H9 (cell line): ENCODE data around the gene MLKL. TPM values are rescaled to one million over a fixed set of nuclear protein-coding genes. Genes with fewer than 3 reads are reported as not detected.

Experiments used
- DNase-seq: peaks from one replicate; pipeline ENCODE4 v3.0.0-alpha.2; 2017
- H2AFZ ChIP-seq: one replicate; pipeline ENCODE4 v1.6.1; 2013; ENCODE audit warnings: mild to moderate bottlenecking, low read length, control low read depth, moderate library complexity
- H2AK5ac ChIP-seq: 2 replicates; pipeline ENCODE4 v1.6.1; 2013; ENCODE audit warnings: low read length, control low read depth, mixed read lengths; ENCODE audit not compliant: insufficient read length
- H2BK120ac ChIP-seq: one replicate; pipeline ENCODE4 v1.6.1; 2013; ENCODE audit warnings: low read depth, mild to moderate bottlenecking, low read length, control low read depth, inconsistent platforms; ENCODE audit not compliant: poor library complexity, severe bottlenecking
- H2BK12ac ChIP-seq: 2 replicates; pipeline ENCODE4 v1.6.1; 2013; ENCODE audit warnings: low read length, control low read depth, mixed read lengths, low read depth; ENCODE audit not compliant: insufficient read length
- H2BK15ac ChIP-seq: 2 replicates; pipeline ENCODE4 v1.6.1; 2013; ENCODE audit warnings: low read depth, low read length, control low read depth
- H2BK20ac ChIP-seq: one replicate; pipeline ENCODE4 v1.6.1; 2013; ENCODE audit warnings: low read depth, mild to moderate bottlenecking, low read length, control low read depth, inconsistent platforms; ENCODE audit not compliant: poor library complexity, severe bottlenecking
- H2BK5ac ChIP-seq: 2 replicates; pipeline ENCODE4 v1.6.1; 2013; ENCODE audit warnings: low read length, control low read depth, mixed read lengths; ENCODE audit not compliant: insufficient read length
- H3K14ac ChIP-seq: 2 replicates; pipeline ENCODE4 v1.6.1; 2013; ENCODE audit warnings: low read length, control low read depth; ENCODE audit not compliant: insufficient read depth
- H3K18ac ChIP-seq: 2 replicates; pipeline ENCODE4 v1.6.1; 2013; ENCODE audit warnings: low read depth, mild to moderate bottlenecking, mixed read lengths, low read length, control low read depth; ENCODE audit not compliant: insufficient read length
- H3K23ac ChIP-seq: 2 replicates; pipeline ENCODE4 v1.6.1; 2013; ENCODE audit warnings: low read length, control low read depth, mixed read lengths, low read depth; ENCODE audit not compliant: insufficient read length
- H3K23me2 ChIP-seq: 2 replicates; pipeline ENCODE4 v1.6.1; 2013; ENCODE audit warnings: low read depth, mild to moderate bottlenecking, mixed read lengths, low read length, control low read depth; ENCODE audit not compliant: insufficient read length, poor library complexity, severe bottlenecking
- H3K27ac ChIP-seq: 2 replicates; pipeline ENCODE4 v1.5.1; 2013; ENCODE audit warnings: low read length, control low read depth, mixed read lengths, low read depth; ENCODE audit not compliant: insufficient read length
- H3K27me3 ChIP-seq: 2 replicates; pipeline ENCODE4 v1.6.1; 2013; ENCODE audit warnings: low read length, control low read depth, inconsistent platforms; ENCODE audit not compliant: insufficient read depth
- H3K4ac ChIP-seq: 2 replicates; pipeline ENCODE4 v1.6.1; 2013; ENCODE audit warnings: low read depth, mild to moderate bottlenecking, control low read depth, inconsistent platforms, low read length, moderate library complexity
- H3K4me1 ChIP-seq: 2 replicates; pipeline ENCODE4 v1.6.1; 2013; ENCODE audit warnings: low read length, control low read depth, inconsistent platforms; ENCODE audit not compliant: insufficient read depth
- H3K4me2 ChIP-seq: 2 replicates; pipeline ENCODE4 v1.6.1; 2013; ENCODE audit warnings: low read length, control low read depth, mixed read lengths; ENCODE audit not compliant: insufficient read length, insufficient read depth
- H3K56ac ChIP-seq: 2 replicates; pipeline ENCODE4 v1.6.1; 2013; ENCODE audit warnings: low read depth, mild to moderate bottlenecking, mixed read lengths, low read length, control low read depth; ENCODE audit not compliant: insufficient read length
- H3K79me1 ChIP-seq: 2 replicates; pipeline ENCODE4 v1.6.1; 2013; ENCODE audit warnings: low read depth, mild to moderate bottlenecking, moderate library complexity, low read length, control low read depth, inconsistent platforms; ENCODE audit not compliant: insufficient read depth, poor library complexity, severe bottlenecking
- H3K79me2 ChIP-seq: 2 replicates; pipeline ENCODE4 v1.6.1; 2013; ENCODE audit warnings: low read length, control low read depth, inconsistent platforms; ENCODE audit not compliant: insufficient read depth
- H3K9ac ChIP-seq: 2 replicates; pipeline ENCODE4 v1.6.1; 2013; ENCODE audit warnings: low read length, control low read depth, mixed read lengths; ENCODE audit not compliant: insufficient read length; ENCODE audit errors: extremely low read depth
- H3K9me3 ChIP-seq: one replicate; pipeline ENCODE4 v1.6.1; 2013; ENCODE audit warnings: low read depth, low read length, inconsistent platforms; ENCODE audit not compliant: control insufficient read depth
- H3T11ph ChIP-seq: one replicate; pipeline ENCODE4 v1.6.1; 2013; ENCODE audit warnings: mild to moderate bottlenecking, low read length, control low read depth, inconsistent platforms
- H4K20me1 ChIP-seq: one replicate; pipeline ENCODE4 v1.6.1; 2013; ENCODE audit not compliant: control insufficient read depth, insufficient read length, insufficient read depth
- H4K5ac ChIP-seq: 2 replicates; pipeline ENCODE4 v1.6.1; 2013; ENCODE audit warnings: low read depth, mild to moderate bottlenecking, mixed read lengths, low read length, control low read depth; ENCODE audit not compliant: insufficient read length
- H4K8ac ChIP-seq: replicated peaks from 2 replicates; pipeline ENCODE4 v1.6.1; 2013; ENCODE audit warnings: low read length, control low read depth, mixed read lengths, low read depth; ENCODE audit not compliant: insufficient read length
- H4K91ac ChIP-seq: 2 replicates; pipeline ENCODE4 v1.6.1; 2013; ENCODE audit warnings: low read depth, mild to moderate bottlenecking, moderate library complexity, mixed read lengths, low read length, control low read depth; ENCODE audit not compliant: insufficient read length
- H3K27ac Mint-ChIP-seq, 3 experiments: 2 replicates in 2 of 3; 3 replicates in 1 of 3; pipeline ENCODE4 v1.8.0; 2020 to 2021; ENCODE audit warnings: mixed read lengths in 3 of 3, mild to moderate bottlenecking in 1 of 3, moderate library complexity in 1 of 3
- H3K27me3 Mint-ChIP-seq: 2 replicates; pipeline ENCODE4 v1.8.0; 2021; ENCODE audit warnings: low read depth, mild to moderate bottlenecking, moderate library complexity, mixed read lengths
- H3K36me3 Mint-ChIP-seq, 3 experiments: 2 replicates in 2 of 3; 3 replicates in 1 of 3; pipeline ENCODE4 v1.8.0; 2020 to 2021; ENCODE audit warnings: low read depth in 3 of 3, mixed read lengths in 3 of 3; ENCODE audit not compliant: insufficient read depth in 1 of 3
- H3K4me1 Mint-ChIP-seq, 2 experiments: 2 replicates each; pipeline ENCODE4 v1.8.0; 2020; ENCODE audit warnings: mixed read lengths in 2 of 2
- H3K4me3 Mint-ChIP-seq, 2 experiments: 2 replicates in 1 of 2; 3 replicates in 1 of 2; pipeline ENCODE4 v1.8.0; 2020 to 2021; ENCODE audit warnings: mild to moderate bottlenecking in 2 of 2, mixed read lengths in 2 of 2, moderate library complexity in 1 of 2
- H3K9me3 Mint-ChIP-seq, 2 experiments: 2 replicates in 1 of 2; 3 replicates in 1 of 2; pipeline ENCODE4 v1.8.0; 2020; ENCODE audit warnings: mild to moderate bottlenecking in 2 of 2, mixed read lengths in 2 of 2, moderate library complexity in 1 of 2
- WGBS: extraction: QIAGEN DNeasy Blood & Tissue Kit; methylation state at CpG from one replicate; pipeline ENCODE4 v1.1.7; 2013; ENCODE audit warnings: missing lambda C conversion rate, low lambda C conversion rate, mixed read lengths; ENCODE audit not compliant: insufficient read length; ENCODE audit errors: extremely low coverage; 5-methylcytosine and 5-hydroxymethylcytosine counted together
- total RNA-seq: library from RNA; stranded (reverse); gene quantifications from 2 replicates; pipeline ENCODE4 v1.2.1, GENCODE V29; 2021
- TF ChIP-seq, protein P1 (sequence below): fragments of 200-600 bp; sonication (generic); conservative IDR thresholded peaks from 3 replicates; pipeline ENCODE4 v1.8.0; 2021; ENCODE audit warnings: antibody characterized with exemption, mild to moderate bottlenecking

The MLKL gene
- total RNA-seq, 1 experiment from 2014 or later, result 0.37 TPM

DNA sequence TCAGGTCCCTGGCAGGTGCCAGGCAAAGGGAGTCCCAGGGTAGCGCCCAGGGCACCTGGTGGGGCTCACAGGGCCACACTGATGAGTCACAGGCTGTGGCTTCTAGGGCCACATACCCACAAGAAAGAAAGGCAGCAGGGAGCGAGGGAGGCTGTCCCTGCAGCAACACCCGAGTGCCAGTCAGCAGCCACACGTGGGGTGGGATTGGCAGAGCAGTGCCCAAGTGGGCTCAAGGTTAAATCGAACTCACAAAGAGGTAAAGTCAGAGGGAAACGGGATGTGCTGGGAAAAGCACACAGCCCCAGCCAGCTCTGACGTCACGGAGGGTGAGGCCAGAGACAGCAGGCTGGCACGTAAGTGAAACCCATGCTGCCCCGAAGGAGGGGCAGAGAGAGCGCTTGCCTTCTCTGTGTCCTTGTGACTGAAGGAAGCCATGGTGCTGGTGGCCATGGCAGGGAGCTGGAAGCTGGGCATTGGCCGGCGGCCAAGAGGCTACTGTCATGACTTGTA is 40.2 kb upstream of the MLKL start:
- H3K9me3 Mint-ChIP-seq, result no peaks in the 10 kb centered on the region; a peak in 1 of 5 replicates
- no peak overlapping the region for H3K18ac ChIP-seq
- H3K27me3 ChIP-seq, result no peaks in the 10 kb centered on the region
- H3K14ac ChIP-seq, result no peak overlapping the region; the same call in 1 of the 2 replicates
- H3K4me3 Mint-ChIP-seq, result no peak overlapping the region
- no peak overlapping the region for H3K27ac Mint-ChIP-seq
- H4K8ac ChIP-seq, result no peak overlapping the region
- no peak overlapping the region for H2BK12ac ChIP-seq
- H2AFZ ChIP-seq, result no peak overlapping the region
- no peak overlapping the region for H3K4ac ChIP-seq
- DNase-seq, result no peak
- no peaks in the 10 kb centered on the region for H3K27me3 Mint-ChIP-seq
- H2BK5ac ChIP-seq, result no peak overlapping the region
- H2BK20ac ChIP-seq, result no peak overlapping the region
- H3K56ac ChIP-seq, result no peak overlapping the region
- no peaks in the 10 kb centered on the region for H3K4me1 ChIP-seq
- no peak overlapping the region for H4K91ac ChIP-seq
- WGBS, result no CpG with 5 or more reads among the region's 13 CpGs
- no peak overlapping the region for H2AK5ac ChIP-seq
- no peaks in the 10 kb centered on the region for H3K9me3 ChIP-seq
- no peak overlapping the region for H3K23ac ChIP-seq
- TF ChIP-seq, protein P1, sequence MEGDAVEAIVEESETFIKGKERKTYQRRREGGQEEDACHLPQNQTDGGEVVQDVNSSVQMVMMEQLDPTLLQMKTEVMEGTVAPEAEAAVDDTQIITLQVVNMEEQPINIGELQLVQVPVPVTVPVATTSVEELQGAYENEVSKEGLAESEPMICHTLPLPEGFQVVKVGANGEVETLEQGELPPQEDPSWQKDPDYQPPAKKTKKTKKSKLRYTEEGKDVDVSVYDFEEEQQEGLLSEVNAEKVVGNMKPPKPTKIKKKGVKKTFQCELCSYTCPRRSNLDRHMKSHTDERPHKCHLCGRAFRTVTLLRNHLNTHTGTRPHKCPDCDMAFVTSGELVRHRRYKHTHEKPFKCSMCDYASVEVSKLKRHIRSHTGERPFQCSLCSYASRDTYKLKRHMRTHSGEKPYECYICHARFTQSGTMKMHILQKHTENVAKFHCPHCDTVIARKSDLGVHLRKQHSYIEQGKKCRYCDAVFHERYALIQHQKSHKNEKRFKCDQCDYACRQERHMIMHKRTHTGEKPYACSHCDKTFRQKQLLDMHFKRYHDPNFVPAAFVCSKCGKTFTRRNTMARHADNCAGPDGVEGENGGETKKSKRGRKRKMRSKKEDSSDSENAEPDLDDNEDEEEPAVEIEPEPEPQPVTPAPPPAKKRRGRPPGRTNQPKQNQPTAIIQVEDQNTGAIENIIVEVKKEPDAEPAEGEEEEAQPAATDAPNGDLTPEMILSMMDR, result no peak
- no peaks in the 10 kb centered on the region for H3K79me1 ChIP-seq
- H3K4me2 ChIP-seq, result no peak overlapping the region
- H2BK15ac ChIP-seq, result no peak overlapping the region
- peaks cover 31 to 45% of the 10 kb centered on the region in 2 experiments for H3K4me1 Mint-ChIP-seq
- H4K20me1 ChIP-seq, result no peaks in the 10 kb centered on the region
- H3K27ac ChIP-seq, result no peak overlapping the region
- no peak overlapping the region for H2BK120ac ChIP-seq
- H3K23me2 ChIP-seq, result no peaks in the 10 kb centered on the region
- no peak overlapping the region for H3K9ac ChIP-seq
- H4K5ac ChIP-seq, result no peak overlapping the region
- H3K36me3 Mint-ChIP-seq, result no peaks in the 10 kb centered on the region; a peak in 2 of 7 replicates
- H3T11ph ChIP-seq, result no peak overlapping the region
- H3K79me2 ChIP-seq, result no peaks in the 10 kb centered on the region
